ENCODE measurements around the gene PGAP6. TPM values are rescaled to one million over a fixed set of nuclear protein-coding genes. Genes with fewer than 3 reads are reported as not detected.
A peak's percentile ranks its signal among the peaks of the same experiment; 100 is the strongest.
"Not testable (repeated sequence)": the region's sequence is repeated elsewhere in the genome, so short reads cannot be mapped to it uniquely, and the experiment has no call there.

The PGAP6 gene
- polyA plus RNA-seq, 6 donors from 2014 or later, result 7.1 to 24.3 (median 17.2) TPM

DNA sequence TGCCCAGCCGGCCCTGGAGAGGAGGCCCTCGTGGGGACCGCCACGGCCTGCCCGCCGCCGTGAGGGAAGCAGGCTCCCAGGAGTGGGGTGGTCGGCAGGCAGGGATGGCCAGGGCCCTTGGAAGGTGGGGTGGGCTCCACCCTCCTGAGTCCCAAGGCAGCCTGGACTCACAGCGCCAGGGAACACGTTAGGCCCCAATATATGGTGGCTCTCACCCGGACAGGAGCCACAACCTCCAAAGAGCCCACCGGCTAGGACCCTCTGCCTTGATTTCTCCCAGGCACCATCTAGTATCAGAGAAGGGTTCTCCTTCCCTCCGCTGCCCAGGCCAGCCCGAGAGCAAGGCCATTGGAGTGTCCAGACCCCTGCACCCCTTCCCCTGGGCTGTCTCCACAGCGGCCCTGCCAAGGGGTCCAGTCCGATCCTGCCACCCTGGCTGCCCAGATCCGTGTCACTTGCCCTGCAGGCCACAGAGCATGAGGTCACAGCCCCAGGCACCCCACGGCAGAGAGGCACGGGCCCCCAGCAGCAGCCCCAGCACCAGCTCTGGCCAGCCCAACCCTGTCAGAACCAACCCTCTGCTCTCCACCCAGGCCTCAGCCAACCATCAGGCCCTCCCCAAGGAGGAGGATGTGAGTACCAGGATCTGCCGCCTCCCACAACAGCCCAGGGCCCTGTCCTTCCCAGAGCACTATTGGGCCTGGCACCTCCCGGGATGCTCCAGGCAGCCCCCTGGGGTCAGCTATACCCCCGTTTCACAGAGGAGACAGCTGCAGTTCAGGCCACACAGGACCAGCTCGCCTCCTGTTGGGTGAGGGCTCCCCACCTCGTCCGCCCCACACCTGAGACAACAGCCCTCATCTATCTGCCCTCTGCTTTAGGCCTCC, 28.1 kb downstream of the PGAP6 start:
- DNase-seq (peak; percentile 12), ATAC-seq (ENCODE audit: low read depth in 2 of 2) (no peak)
- H3K27me3 Mint-ChIP-seq, result no peaks in the 10 kb centered on the region
- H3K4me1 Mint-ChIP-seq, result peaks cover 17 to 25% (median 17%) of the 10 kb centered on the region in 3 donors
- H3K36me3 Mint-ChIP-seq, result peaks cover 0 to 5% of the 10 kb centered on the region in 2 donors
- peak overlapping the region in 3 of 6 donors; percentile 47 to 80 (median 55) for H3K27ac Mint-ChIP-seq
- no peaks in the 10 kb centered on the region for H3K9me3 Mint-ChIP-seq
- peak overlapping the region in 6 of 8 donors; percentile 12 to 76 (median 62) for H3K4me3 Mint-ChIP-seq

DNA sequence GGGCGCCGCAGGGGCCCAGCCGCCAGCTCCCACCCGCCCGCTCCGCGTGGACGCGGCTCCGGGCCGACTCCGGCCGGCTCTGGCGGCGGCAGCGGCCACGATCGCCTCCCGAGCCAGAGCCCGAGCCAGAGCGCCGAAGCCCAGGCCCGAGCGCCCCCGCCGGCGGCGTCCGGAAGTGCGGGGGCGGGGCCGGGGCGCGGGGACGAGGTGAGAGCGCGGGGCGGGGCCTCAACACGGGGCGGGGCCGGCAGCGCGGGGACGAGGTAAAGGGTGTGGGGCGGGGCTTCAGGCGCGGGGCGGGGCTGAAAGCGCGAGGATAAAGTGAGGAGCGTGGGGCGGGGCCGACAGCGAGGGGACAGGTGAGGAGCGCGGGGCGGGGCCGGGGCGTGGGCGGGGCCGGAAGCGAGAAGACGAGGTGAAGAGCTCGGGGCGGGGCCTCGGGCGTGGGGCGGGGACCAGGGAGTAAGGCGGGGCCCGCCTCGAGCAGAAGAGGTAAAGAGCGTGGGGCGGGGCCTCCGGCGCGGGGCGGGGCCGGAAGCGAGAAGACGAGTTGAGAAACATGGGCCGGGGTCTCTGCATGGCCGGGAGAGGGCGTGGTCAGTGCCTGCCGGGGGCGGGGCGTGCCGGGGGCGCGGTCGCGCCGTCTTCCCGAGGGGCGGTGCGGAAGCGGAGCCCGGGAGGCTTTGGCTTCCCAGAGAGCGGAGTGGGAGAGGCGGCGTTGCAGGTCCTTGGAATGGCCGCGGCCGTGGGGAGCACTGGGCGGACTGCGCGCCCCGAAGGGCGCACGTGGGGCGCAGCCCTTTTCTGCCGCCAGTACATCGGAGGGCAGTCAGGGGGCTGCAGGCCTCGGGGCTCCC, 29.0 kb downstream of the PGAP6 start, which contains the start of gene AXIN1:
Gene AXIN1 (minus strand): TSS at position 177 of the 857 bp plus-strand sequence. CDS start 5,698 bp downstream, outside the sequence.
- no peaks in the 10 kb centered on the region for H3K9me3 Mint-ChIP-seq
- peak; percentile 75 to 79 for ATAC-seq (ENCODE audit: low read depth in 2 of 2)
- peaks cover 21 to 33% (median 25%) of the 10 kb centered on the region in 3 donors for H3K4me1 Mint-ChIP-seq
- peak within 1 kb of the TSS; percentile 79 to 97 (median 92) for H3K4me3 Mint-ChIP-seq
- DNase-seq, result peak; percentile 98
- peaks cover 0 to 5% of the 10 kb centered on the region in 2 donors for H3K36me3 Mint-ChIP-seq
- H3K27me3 Mint-ChIP-seq, result no peaks in the 10 kb centered on the region
- H3K27ac Mint-ChIP-seq, result peak within 1 kb of the TSS; percentile 57 to 97 (median 82)

DNA sequence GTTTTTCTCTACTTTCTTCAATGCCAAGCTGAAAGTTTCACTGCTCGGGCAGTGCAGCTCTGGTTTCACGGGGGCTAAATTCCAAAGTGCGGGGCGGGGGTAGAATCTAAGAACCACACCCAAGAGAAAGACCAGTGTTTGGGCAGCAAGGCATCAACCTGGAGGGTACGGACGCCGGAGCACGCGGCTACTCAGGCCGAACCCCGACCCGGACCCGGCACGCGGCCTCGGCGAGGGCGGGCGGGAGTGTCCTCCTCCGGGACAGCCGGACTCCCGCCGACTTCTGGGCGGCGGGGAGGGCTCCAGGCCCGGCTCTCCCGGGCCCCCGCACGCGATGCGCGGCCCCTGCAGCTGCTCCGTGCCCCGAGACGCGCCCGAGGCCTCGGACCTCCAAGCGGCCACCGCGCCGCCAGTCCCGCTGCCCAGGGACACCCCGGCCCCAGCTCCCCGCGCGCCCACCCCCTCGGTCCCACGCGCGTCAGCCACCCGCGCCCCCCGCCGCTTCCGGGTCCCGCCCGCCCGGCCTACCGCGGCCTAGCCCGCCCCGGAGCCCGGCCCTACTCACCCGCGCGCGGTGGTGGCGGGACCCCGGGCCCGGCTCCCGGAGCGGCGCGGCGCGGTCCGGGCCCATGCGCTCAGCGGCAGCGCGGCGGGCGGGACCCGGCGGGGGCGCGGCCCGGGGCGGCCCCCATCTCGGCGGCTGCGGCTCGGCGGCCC, 29.8 kb downstream of the PGAP6 start:
- DNase-seq (no peak), ATAC-seq (ENCODE audit: low read depth in 2 of 2) (peak; percentile 30 to 40)
- Mint-ChIP-seq H3K36me3 (peaks cover 7 to 9% of the 10 kb centered on the region in 2 donors), H3K27ac (peak overlapping the region in 5 of 6 donors; percentile 57 to 97 (median 89)), H3K4me3 (peak overlapping the region; percentile 79 to 97 (median 92)), H3K27me3 (no peaks in the 10 kb centered on the region), H3K9me3 (no peaks in the 10 kb centered on the region), H3K4me1 (peaks cover 30 to 41% (median 33%) of the 10 kb centered on the region in 3 donors)

DNA sequence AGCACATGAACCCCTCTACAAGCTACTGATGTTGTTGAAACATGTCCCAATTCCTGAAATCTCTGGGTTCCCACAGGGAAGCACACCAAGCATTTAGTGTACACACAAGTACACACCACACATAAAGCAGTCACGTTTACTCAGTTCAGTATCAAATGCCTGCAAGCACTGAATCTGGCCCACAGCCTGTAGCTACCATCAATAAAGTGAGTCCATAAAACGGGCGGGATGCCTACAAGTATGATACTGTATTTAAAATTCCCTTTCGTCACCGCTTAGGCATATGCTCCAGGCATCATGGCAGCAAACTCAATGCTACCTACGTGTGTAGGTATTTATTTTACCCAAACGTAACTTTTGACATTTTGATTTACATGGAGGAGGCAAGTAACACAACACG, 31.6 kb downstream of the PGAP6 start:
- Mint-ChIP-seq H3K27ac (peak overlapping the region in 1 of 6 donors; percentile 28), H3K36me3 (peaks cover 7 to 9% of the 10 kb centered on the region in 2 donors), H3K4me1 (peaks cover 34 to 49% (median 36%) of the 10 kb centered on the region in 3 donors), H3K4me3 (peak overlapping the region in 4 of 8 donors; percentile 25 to 97 (median 94)), H3K9me3 (no peaks in the 10 kb centered on the region), H3K27me3 (no peaks in the 10 kb centered on the region)
- DNase-seq (no peak), ATAC-seq (ENCODE audit: low read depth in 2 of 2) (no peak)

DNA sequence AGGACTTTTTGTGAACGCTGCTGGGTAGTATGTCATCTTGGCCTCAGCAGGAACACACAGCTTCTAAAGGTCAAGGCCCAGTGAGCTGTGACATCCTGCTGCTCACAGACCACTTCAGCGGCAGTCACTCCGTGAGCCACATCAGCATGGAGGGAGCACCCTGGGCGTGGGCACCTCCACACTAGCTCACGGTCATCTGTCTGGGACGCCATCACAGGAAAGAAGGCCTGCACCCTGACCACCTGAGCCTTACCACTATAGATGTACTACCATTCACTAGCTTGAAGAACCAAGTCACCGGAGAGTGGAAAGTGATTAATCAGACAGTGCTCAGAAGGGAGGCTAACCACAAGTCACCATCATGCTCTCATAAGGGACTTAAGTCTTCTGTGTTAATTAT, 32.6 kb downstream of the PGAP6 start:
- Mint-ChIP-seq H3K27ac (no peak overlapping the region), H3K27me3 (no peaks in the 10 kb centered on the region), H3K4me1 (peaks cover 32 to 57% (median 37%) of the 10 kb centered on the region in 3 donors), H3K9me3 (no peaks in the 10 kb centered on the region), H3K4me3 (peak overlapping the region in 3 of 8 donors; percentile 39 to 96 (median 51)), H3K36me3 (peaks cover 7 to 9% of the 10 kb centered on the region in 2 donors)
- no peak for DNase-seq
- no peak for ATAC-seq (ENCODE audit: low read depth in 2 of 2)

DNA sequence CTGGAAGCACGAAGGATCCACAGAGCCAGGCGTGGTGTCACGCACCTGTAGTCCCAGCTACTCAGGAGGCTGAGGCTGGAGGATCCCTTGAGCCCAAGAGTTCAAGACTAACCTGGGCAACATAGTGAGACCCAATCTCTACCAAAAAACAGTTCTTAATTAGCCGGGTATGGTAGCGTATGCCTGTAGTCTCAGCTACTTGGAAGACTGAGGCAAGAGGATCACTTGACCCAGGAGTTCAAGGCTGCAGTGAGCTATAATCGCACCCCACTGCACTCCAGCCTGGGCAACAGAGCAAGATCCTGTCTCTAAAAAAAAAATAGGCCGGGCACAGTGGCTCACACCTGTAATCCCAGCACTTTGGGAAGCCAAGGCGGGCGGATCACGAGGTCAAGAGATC, 33.3 kb downstream of the PGAP6 start:
- H3K9me3 Mint-ChIP-seq; DNase-seq; H3K27me3 Mint-ChIP-seq; ATAC-seq (ENCODE audit: low read depth in 2 of 2); H3K36me3 Mint-ChIP-seq: not testable (repeated sequence)
- Mint-ChIP-seq H3K27ac (peak overlapping the region in 2 of 6 donors; percentile 27 to 81), H3K4me1 (peaks cover 29 to 57% (median 31%) of the 10 kb centered on the region in 3 donors), H3K4me3 (peak overlapping the region in 2 of 8 donors; percentile 24 to 44)

DNA sequence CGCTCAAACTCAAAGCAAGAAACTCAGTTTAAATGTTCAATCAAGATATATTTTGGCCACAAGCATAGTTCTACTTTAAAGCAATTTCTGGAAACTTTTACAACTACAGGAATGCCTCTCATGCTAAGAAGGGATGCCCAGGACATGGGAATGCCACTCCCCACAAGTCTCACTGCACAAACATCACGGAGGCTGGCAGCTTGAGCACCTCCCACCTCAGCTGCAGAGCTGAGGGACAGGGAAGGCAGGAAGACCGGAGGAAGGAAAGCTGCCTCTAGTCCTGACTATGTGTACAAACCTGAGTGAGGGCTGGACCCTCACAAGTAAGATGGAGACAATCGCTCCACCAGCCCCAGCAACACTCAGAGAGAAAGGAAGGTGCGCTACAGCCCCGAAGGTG, 34.6 kb downstream of the PGAP6 start:
- DNase-seq (no peak), ATAC-seq (ENCODE audit: low read depth in 2 of 2) (no peak)
- Mint-ChIP-seq H3K4me1 (peaks cover 33 to 69% (median 43%) of the 10 kb centered on the region in 3 donors), H3K36me3 (peaks cover 7 to 9% of the 10 kb centered on the region in 2 donors), H3K27me3 (no peaks in the 10 kb centered on the region), H3K9me3 (no peaks in the 10 kb centered on the region), H3K27ac (peak overlapping the region in 1 of 6 donors; percentile 84), H3K4me3 (no peak overlapping the region)

DNA sequence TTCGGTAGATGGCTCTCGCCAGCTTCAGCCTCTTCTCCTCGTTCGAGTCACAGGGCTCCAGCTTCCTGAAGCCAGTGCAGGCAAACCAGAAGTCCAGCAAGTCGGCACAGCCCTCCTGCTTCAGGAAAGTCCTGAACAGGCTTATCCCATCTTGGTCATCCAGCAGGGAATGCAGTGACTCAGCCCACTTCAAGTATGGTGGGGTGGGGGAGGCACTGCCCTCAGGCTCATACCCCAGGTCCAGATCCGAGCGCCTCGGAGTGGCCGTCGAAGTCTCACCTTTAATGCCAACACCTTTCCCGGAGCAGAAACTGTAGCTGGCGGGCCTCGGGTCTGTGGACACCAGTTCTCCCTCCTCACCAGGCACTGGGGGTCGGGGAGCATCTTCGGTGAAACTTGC, 35.2 kb downstream of the PGAP6 start:
- ATAC-seq (ENCODE audit: low read depth in 2 of 2), result no peak
- Mint-ChIP-seq H3K9me3 (no peaks in the 10 kb centered on the region), H3K36me3 (peaks cover 7 to 9% of the 10 kb centered on the region in 2 donors), H3K27me3 (no peaks in the 10 kb centered on the region), H3K4me1 (peaks cover 34 to 74% (median 49%) of the 10 kb centered on the region in 3 donors), H3K27ac (peak overlapping the region in 1 of 6 donors; percentile 55), H3K4me3 (no peak overlapping the region)
- DNase-seq, result no peak

DNA sequence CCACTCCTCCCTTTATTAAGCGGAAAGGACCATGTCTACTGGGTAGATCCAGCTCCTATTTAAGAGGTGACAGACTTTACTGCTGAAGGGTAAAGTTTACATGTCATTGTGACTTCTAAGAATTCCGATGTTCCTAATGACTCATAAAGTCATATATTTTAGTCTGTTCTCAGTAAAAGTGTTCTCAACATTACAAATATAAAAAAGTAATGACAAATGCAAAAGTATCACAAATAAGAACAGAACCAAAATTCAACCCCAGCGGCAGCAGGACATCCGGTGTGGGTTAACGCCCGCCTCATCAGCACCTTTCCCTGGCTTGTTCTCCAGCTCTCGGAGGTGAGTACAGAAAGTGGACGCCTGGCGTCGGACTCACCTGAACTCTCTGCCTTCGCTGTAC, 36.0 kb downstream of the PGAP6 start:
- no peaks in the 10 kb centered on the region for H3K9me3 Mint-ChIP-seq
- no peak for DNase-seq
- no peak overlapping the region for H3K4me3 Mint-ChIP-seq
- no peaks in the 10 kb centered on the region for H3K27me3 Mint-ChIP-seq
- peaks cover 7 to 9% of the 10 kb centered on the region in 2 donors for H3K36me3 Mint-ChIP-seq
- H3K4me1 Mint-ChIP-seq, result peaks cover 34 to 67% (median 51%) of the 10 kb centered on the region in 3 donors
- peak overlapping the region in 2 of 6 donors; percentile 50 to 81 for H3K27ac Mint-ChIP-seq
- ATAC-seq (ENCODE audit: low read depth in 2 of 2), result no peak

DNA sequence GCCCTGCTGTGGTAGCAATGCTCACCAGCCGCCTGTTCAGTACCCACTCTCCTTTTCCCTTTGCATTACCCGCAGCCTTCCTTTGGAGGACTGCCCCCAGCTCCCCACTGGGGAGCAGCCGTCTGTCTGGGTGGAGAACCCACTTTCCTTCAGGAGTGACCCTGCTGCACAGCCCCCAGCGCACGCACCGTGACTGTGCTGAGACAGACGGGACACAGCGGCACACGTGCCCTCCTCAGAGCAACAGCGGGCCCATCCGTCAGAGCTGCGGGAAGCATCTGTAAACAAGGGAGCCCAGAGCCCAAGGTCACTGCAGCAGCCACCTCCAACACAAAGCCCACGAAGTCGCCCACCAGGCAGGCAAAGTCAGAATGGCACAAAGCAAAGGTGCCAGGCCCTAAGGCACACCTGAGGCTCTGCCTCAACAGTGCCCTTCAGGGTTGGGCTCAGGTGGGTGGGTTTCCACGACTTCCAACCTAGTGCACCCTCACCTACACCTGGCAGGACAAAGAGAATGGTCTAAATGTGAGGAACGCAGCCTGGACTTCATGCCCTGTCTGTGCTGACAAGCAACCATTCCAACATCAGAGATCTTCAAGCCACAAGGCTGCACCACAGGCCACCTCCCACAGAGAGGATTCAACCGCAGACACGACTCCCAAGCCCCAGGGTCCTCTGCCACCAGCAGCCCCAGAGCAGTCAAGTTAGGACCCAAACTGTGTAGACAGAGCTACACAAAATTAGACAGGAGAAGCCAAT, 39.1 kb downstream of the PGAP6 start:
- H3K27me3 Mint-ChIP-seq, result no peaks in the 10 kb centered on the region
- DNase-seq (no peak), ATAC-seq (ENCODE audit: low read depth in 2 of 2) (no peak)
- peaks cover 27 to 62% (median 57%) of the 10 kb centered on the region in 3 donors for H3K4me1 Mint-ChIP-seq
- peak overlapping the region in 2 of 6 donors; percentile 12 to 93 for H3K27ac Mint-ChIP-seq
- H3K36me3 Mint-ChIP-seq, result peaks cover 3 to 7% of the 10 kb centered on the region in 2 donors
- no peaks in the 10 kb centered on the region for H3K9me3 Mint-ChIP-seq
- no peak overlapping the region for H3K4me3 Mint-ChIP-seq

DNA sequence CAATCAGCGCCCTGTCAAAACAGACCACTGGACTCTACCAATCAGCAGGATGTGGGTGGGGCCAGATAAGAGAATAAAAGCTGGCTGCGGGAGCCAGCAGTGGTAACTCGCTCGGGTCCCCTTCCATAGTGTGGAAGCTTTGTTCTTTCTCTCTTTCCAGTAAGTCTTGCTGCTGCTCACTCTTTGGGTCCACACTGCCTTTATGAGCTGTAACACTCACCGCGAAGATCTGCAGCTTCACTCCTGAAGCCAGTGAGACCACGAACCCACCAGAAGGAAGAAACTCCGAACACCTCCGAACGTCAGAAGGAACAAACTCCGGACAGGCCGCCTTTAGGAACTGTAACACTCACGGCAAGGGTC, 39.8 kb downstream of the PGAP6 start:
- H3K27ac Mint-ChIP-seq, result not testable (repeated sequence)

More for the DNA sequence above, 39.8 kb downstream of the PGAP6 start:
- H3K36me3 Mint-ChIP-seq; ATAC-seq (ENCODE audit: low read depth in 2 of 2); H3K9me3 Mint-ChIP-seq; DNase-seq; H3K4me3 Mint-ChIP-seq; H3K27me3 Mint-ChIP-seq: not testable (repeated sequence)
- peaks cover 21 to 56% (median 50%) of the 10 kb centered on the region in 3 donors for H3K4me1 Mint-ChIP-seq

All from naive B cell (primary cell).